Measurements from ENCODE around the gene RTEL1. TPM values are rescaled to one million over a fixed set of nuclear protein-coding genes. Genes with fewer than 3 reads are reported as not detected.

Gene RTEL1
- total RNA-seq, 1 experiment from 2014 or later = 39.2 TPM

GRCh38 chr20:63661108-63661507 lies 3.0 kb downstream of the RTEL1 start:
- CTCF ChIA-PET = interaction anchor here (0.7 kb wide), 1 partner anchor 209 kb away, joined by 3 read pairs; no protein-coding TSS in a partner anchor
- no peak for TF ChIP-seq CTCF (IDR thresholded peaks at IDR 0.05; ENCODE audit: unreplicated experiment)
- Mint-ChIP-seq H3K27me3 (ENCODE audit: insufficient read depth, unreplicated experiment) (no peaks in the 10 kb centered on the region), H3K9me3 (ENCODE audit: unreplicated experiment) (no peaks in the 10 kb centered on the region), H3K4me3 (ENCODE audit: unreplicated experiment) (no peak overlapping the region), H3K36me3 (ENCODE audit: insufficient read depth, unreplicated experiment) (peaks cover 11% of the 10 kb centered on the region), H3K27ac (ENCODE audit: low read depth, unreplicated experiment) (no peak overlapping the region), H3K4me1 (ENCODE audit: insufficient read depth, unreplicated experiment) (peaks cover 9% of the 10 kb centered on the region)
- no TSS peak for BruUV-seq (replicated peaks)
- DNase-seq (ENCODE audit: unreplicated experiment) = no peak
- POLR2A ChIA-PET = interaction anchor here (0.7 kb wide), 1 partner anchor 29 kb away, joined by 3 read pairs; no protein-coding TSS in a partner anchor
- intact Hi-C loops (cut with micrococcal nuclease) = no loop called here

GRCh38 chr20:63661959-63662812 lies 4.1 kb downstream of the RTEL1 start:
- Mint-ChIP-seq H3K27ac (ENCODE audit: low read depth, unreplicated experiment) (no peak overlapping the region), H3K9me3 (ENCODE audit: unreplicated experiment) (no peaks in the 10 kb centered on the region), H3K4me3 (ENCODE audit: unreplicated experiment) (no peak overlapping the region), H3K27me3 (ENCODE audit: insufficient read depth, unreplicated experiment) (no peaks in the 10 kb centered on the region), H3K4me1 (ENCODE audit: insufficient read depth, unreplicated experiment) (peaks cover 9% of the 10 kb centered on the region), H3K36me3 (ENCODE audit: insufficient read depth, unreplicated experiment) (peaks cover 20% of the 10 kb centered on the region)
- ChIA-PET CTCF (interaction anchor here (0.6 to 1.2 kb wide), 3 partner anchors 81 to 210 kb away, joined by 3 to 5 read pairs (median 4); no protein-coding TSS in a partner anchor), POLR2A (interaction anchor here (0.7 to 1.0 kb wide), 3 partner anchors 20 to 295 kb away, joined by 3 to 5 read pairs (median 3); no protein-coding TSS in a partner anchor)
- no peak for DNase-seq (ENCODE audit: unreplicated experiment)
- intact Hi-C loops (cut with micrococcal nuclease) = no loop called here
- no peak for TF ChIP-seq CTCF (IDR thresholded peaks at IDR 0.05; ENCODE audit: unreplicated experiment)
- BruUV-seq (replicated peaks) = no TSS peak

GRCh38 chr20:63662813-63663189 lies 4.7 kb downstream of the RTEL1 start:
- Mint-ChIP-seq H3K9me3 (ENCODE audit: unreplicated experiment) (no peaks in the 10 kb centered on the region), H3K4me3 (ENCODE audit: unreplicated experiment) (no peak overlapping the region), H3K27ac (ENCODE audit: low read depth, unreplicated experiment) (no peak overlapping the region), H3K27me3 (ENCODE audit: insufficient read depth, unreplicated experiment) (no peaks in the 10 kb centered on the region), H3K4me1 (ENCODE audit: insufficient read depth, unreplicated experiment) (peaks cover 9% of the 10 kb centered on the region), H3K36me3 (ENCODE audit: insufficient read depth, unreplicated experiment) (peaks cover 22% of the 10 kb centered on the region)
- DNase-seq (ENCODE audit: unreplicated experiment) = no peak
- ChIA-PET CTCF (no interaction called here), POLR2A (interaction anchor here (0.7 to 1.0 kb wide), 3 partner anchors 20 to 295 kb away, joined by 3 to 5 read pairs (median 3); no protein-coding TSS in a partner anchor)
- TF ChIP-seq CTCF (IDR thresholded peaks at IDR 0.05; ENCODE audit: unreplicated experiment) = no peak
- BruUV-seq (replicated peaks) = no TSS peak
- intact Hi-C loops (cut with micrococcal nuclease) = no loop called here

- CTCF ChIA-PET = interaction anchor here (0.7 to 0.8 kb wide), 2 partner anchors 80 to 218 kb away, joined by 3 to 4 read pairs; no protein-coding TSS in a partner anchor
- H3K27ac Mint-ChIP-seq (ENCODE audit: low read depth, unreplicated experiment) = no peak overlapping the region
- no peaks in the 10 kb centered on the region for H3K9me3 Mint-ChIP-seq (ENCODE audit: unreplicated experiment)
- H3K4me1 Mint-ChIP-seq (ENCODE audit: insufficient read depth, unreplicated experiment) = peaks cover 9% of the 10 kb centered on the region
- BruUV-seq (replicated peaks) = no TSS peak
- no peaks in the 10 kb centered on the region for H3K27me3 Mint-ChIP-seq (ENCODE audit: insufficient read depth, unreplicated experiment)
- no peak overlapping the region for H3K4me3 Mint-ChIP-seq (ENCODE audit: unreplicated experiment)
- POLR2A ChIA-PET = interaction anchor here (1.0 kb wide), 1 partner anchor 19 kb away, joined by 3 read pairs; no protein-coding TSS in a partner anchor
- peaks cover 23% of the 10 kb centered on the region for H3K36me3 Mint-ChIP-seq (ENCODE audit: insufficient read depth, unreplicated experiment)
- no peak for DNase-seq (ENCODE audit: unreplicated experiment)
- intact Hi-C loops (cut with micrococcal nuclease) = no loop called here
- TF ChIP-seq CTCF (IDR thresholded peaks at IDR 0.05; ENCODE audit: unreplicated experiment) = no peak
Measured at GRCh38 chr20:63663332-63664066, 5.4 kb downstream of the RTEL1 start.

Measured in MCF 10A (cell line).